ENCODE measurements around the gene PNPLA6. TPM values are rescaled to one million over a fixed set of nuclear protein-coding genes. Genes with fewer than 3 reads are reported as not detected.

The PNPLA6 gene
- 28.0 to 34.4 TPM (median 33.8 TPM) in 5 replicates for total RNA-seq (2022; extraction: Qiagen RNA extraction)

GRCh38 chr19:7535047-7535997, at the start of gene PNPLA6:
Gene PNPLA6, plus strand, starts transcription at chr19:7535717. Its CDS starts 72 bp downstream, at chr19:7535789.

GRCh38 chr19:7488736-7489353, 46.7 kb upstream of the PNPLA6 start, which contains the start of gene PEX11G:
Gene PEX11G, minus strand, starts transcription at chr19:7489035. Its CDS starts 25 bp downstream, at chr19:7489010.

GRCh38 chr19:7515645-7516151, 19.8 kb upstream of the PNPLA6 start, which contains the start of gene ZNF358:
Gene ZNF358, plus strand, starts transcription at chr19:7516103. Its CDS starts 3,140 bp downstream, at chr19:7519243.

GRCh38 chr19:7522072-7522922, 13.2 kb upstream of the PNPLA6 start, which contains the start of gene MCOLN1:
Gene MCOLN1, plus strand, starts transcription at chr19:7522624. Its CDS starts 127 bp downstream, at chr19:7522751.

GRCh38 chr19:7595466-7596133, 60.1 kb downstream of the PNPLA6 start, which contains the start of gene CAMSAP3:
Gene CAMSAP3, plus strand, starts transcription at chr19:7595863. Its CDS starts 140 bp downstream, at chr19:7596003.

Other genes with a start within 250 kb of the PNPLA6 start
- 2.3 to 4.1 TPM (median 3.5 TPM) in 5 replicates for gene INSR, start 241.3 kb upstream of the PNPLA6 start, total RNA-seq (2022; extraction: Qiagen RNA extraction)
- 60.4 to 71.5 TPM (median 67.9 TPM) in 5 replicates for gene ARHGEF18, start 186.8 kb upstream of the PNPLA6 start, total RNA-seq (2022; extraction: Qiagen RNA extraction)
- 2.0 to 2.4 TPM (median 2.1 TPM) in 5 replicates for gene PEX11G, start 46.7 kb upstream of the PNPLA6 start, total RNA-seq (2022; extraction: Qiagen RNA extraction)
- gene ZNF358, start 19.6 kb upstream of the PNPLA6 start, total RNA-seq (2022; extraction: Qiagen RNA extraction) = 16.8 to 19.5 TPM (median 18.6 TPM) in 5 replicates
- 7.4 to 13.1 TPM (median 11.5 TPM) in 5 replicates for gene MCOLN1, start 13.1 kb upstream of the PNPLA6 start, total RNA-seq (2022; extraction: Qiagen RNA extraction)
- gene CAMSAP3, start 60.1 kb downstream of the PNPLA6 start, total RNA-seq (2022; extraction: Qiagen RNA extraction) = 4.8 to 6.6 TPM (median 6.4 TPM) in 5 replicates
- 23.5 to 28.2 TPM (median 27.6 TPM) in 5 replicates for gene XAB2, start 93.8 kb downstream of the PNPLA6 start, total RNA-seq (2022; extraction: Qiagen RNA extraction)
- gene PET100, start 94.1 kb downstream of the PNPLA6 start, total RNA-seq (2022; extraction: Qiagen RNA extraction) = 47.0 to 60.6 TPM (median 52.7 TPM) in 5 replicates
- 0.23 TPM in 1 of 5 replicates, not detected in the others for gene PCP2, start 98.0 kb downstream of the PNPLA6 start, total RNA-seq (2022; extraction: Qiagen RNA extraction)
- gene STXBP2, start 101.4 kb downstream of the PNPLA6 start, total RNA-seq (2022; extraction: Qiagen RNA extraction) = 31.5 to 43.4 TPM (median 41.1 TPM) in 5 replicates
- gene RETN, start 133.3 kb downstream of the PNPLA6 start, total RNA-seq (2022; extraction: Qiagen RNA extraction) = not detected in 5 replicates
- gene MCEMP1, start 141.4 kb downstream of the PNPLA6 start, total RNA-seq (2022; extraction: Qiagen RNA extraction) = not detected in 5 replicates
- gene TRAPPC5, start 145.1 kb downstream of the PNPLA6 start, total RNA-seq (2022; extraction: Qiagen RNA extraction) = 38.4 to 108 TPM (median 106 TPM) in 5 replicates
- gene FCER2, start 166.4 kb downstream of the PNPLA6 start, total RNA-seq (2022; extraction: Qiagen RNA extraction) = not detected in 5 replicates
- not detected in 5 replicates for gene CLEC4G, start 196.4 kb downstream of the PNPLA6 start, total RNA-seq (2022; extraction: Qiagen RNA extraction)
- gene CD209, start 211.8 kb downstream of the PNPLA6 start, total RNA-seq (2022; extraction: Qiagen RNA extraction) = not detected in 5 replicates
- not detected in 5 replicates for gene CLEC4M, start 227.5 kb downstream of the PNPLA6 start, total RNA-seq (2022; extraction: Qiagen RNA extraction)

All from A549 treated with AZD2906 at 1 μM for 4 hours (cell line).